GM18526 (cell line): Measurements from ENCODE around the gene PNCK.

ENCODE experiments used
- POLR2A ChIP-seq: IDR thresholded peaks from 3 replicates; pipeline ENCODE4 v1.6.1; 2011; ENCODE audit not compliant: insufficient read length; ENCODE audit errors: extremely low read depth

The PNCK gene

DNA sequence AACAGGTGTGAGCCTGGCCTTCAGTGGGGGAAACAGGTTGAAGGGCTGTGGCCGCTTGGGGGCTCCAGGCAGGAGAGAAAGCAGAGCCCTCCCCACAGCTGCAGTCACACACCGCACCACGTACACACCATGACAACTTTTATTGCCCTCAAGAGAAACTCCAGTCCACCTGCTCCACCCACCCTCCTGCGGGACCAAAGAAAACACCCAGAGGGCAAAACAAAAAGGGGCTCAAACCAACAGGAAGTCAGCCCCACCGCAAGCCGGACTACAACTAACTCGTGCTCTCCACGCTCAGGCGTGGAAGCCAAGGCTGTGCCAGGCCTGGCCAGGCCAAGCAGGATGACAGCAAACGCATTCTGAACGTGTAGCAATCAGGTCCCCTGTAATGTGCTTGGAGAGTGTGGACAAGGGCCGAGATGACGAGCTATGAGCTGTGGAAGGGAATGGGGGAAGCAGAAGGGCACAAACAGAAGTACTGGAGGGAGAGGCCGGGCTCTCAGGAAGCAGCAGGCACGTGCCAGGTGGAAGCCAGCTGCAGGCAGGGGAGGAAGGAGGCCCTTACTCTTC, 26.8 kb upstream of the PNCK start:
- TF ChIP-seq POLR2A, result no peak

GRCh38 chrX:153697924-153698865, 24.6 kb upstream of the PNCK start:
- no peak for TF ChIP-seq POLR2A

- TF ChIP-seq POLR2A, result no peak
These were observed 22.5 kb upstream of the PNCK start for GRCh38 chrX:153696100-153696499.

- no peak for TF ChIP-seq POLR2A
These were observed 21.2 kb upstream of the PNCK start for GRCh38 chrX:153694687-153695270.

DNA sequence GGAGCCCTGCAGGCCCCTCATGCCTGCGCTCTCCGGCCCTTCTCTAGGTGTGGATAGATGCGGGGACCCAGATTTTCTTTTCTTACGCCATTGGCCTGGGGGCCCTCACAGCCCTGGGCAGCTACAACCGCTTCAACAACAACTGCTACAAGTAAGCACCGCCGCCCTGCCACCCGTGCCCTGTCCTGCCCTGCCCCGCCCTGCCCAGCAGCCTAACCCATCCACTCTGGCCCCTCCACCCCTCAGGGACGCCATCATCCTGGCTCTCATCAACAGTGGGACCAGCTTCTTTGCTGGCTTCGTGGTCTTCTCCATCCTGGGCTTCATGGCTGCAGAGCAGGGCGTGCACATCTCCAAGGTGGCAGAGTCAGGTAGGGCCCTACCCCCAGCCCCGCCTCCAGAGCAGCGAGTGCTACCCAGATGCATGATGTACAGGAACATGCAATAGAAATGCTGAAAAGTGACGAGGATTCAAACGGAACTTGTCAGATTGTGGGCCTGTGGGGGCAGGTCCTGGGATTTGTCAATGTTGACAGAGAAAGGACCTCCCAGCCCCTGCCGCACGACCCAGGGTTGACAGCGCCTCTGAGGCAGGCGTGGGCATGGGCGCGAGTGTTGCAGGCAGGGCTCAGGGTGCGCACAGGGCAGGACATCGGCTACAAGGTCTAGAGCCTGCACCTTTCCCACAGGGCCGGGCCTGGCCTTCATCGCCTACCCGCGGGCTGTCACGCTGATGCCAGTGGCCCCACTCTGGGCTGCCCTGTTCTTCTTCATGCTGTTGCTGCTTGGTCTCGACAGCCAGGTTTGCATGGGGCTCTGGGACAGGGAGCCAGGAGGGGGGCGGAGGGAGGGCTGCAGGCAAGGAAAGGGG, 19.8 kb upstream of the PNCK start:
- TF ChIP-seq POLR2A, result no peak

DNA sequence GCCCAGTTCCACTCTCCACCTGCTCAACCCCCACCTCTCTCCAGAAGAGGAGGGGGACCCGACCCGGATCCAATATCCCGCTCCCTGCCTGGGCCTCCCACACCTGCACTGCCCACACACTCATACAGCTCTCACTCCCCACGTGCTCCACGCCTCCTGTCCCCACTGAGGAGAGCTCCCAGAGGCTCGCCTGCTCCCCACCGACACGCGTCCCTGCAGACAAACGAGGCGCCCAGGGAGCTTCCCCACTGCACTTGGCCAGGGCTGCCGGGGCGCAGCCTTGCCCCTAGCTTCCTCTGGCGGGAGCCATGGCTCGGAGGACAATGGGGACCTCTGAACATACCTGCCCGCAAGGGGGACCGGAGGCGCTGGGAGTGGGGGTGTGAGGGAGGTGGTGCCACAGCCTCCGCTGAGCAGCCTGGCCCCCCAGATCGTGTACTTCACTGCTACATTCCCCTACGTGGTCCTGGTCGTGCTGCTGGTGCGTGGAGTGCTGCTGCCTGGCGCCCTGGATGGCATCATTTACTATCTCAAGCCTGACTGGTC, 19.1 kb upstream of the PNCK start:
- no peak for TF ChIP-seq POLR2A

GRCh38 chrX:153692003-153692402, 18.4 kb upstream of the PNCK start:
- no peak for TF ChIP-seq POLR2A

- no peak for TF ChIP-seq POLR2A
These were observed 16.9 kb upstream of the PNCK start for GRCh38 chrX:153690466-153690865.

- no peak for TF ChIP-seq POLR2A
These were observed 16.2 kb upstream of the PNCK start for GRCh38 chrX:153689654-153690465.

- TF ChIP-seq POLR2A, result no peak
These were observed 15.4 kb upstream of the PNCK start for GRCh38 chrX:153688911-153689590.

DNA sequence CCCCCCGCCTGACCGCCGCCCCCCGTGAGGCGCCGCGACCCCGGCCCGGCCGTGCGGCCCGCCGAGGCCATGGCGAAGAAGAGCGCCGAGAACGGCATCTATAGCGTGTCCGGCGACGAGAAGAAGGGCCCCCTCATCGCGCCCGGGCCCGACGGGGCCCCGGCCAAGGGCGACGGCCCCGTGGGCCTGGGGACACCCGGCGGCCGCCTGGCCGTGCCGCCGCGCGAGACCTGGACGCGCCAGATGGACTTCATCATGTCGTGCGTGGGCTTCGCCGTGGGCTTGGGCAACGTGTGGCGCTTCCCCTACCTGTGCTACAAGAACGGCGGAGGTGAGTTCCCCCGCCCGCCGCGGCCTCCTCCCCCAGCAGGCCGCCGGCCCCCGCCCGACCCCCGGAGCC, 14.9 kb upstream of the PNCK start:
- TF ChIP-seq POLR2A, result no peak

DNA sequence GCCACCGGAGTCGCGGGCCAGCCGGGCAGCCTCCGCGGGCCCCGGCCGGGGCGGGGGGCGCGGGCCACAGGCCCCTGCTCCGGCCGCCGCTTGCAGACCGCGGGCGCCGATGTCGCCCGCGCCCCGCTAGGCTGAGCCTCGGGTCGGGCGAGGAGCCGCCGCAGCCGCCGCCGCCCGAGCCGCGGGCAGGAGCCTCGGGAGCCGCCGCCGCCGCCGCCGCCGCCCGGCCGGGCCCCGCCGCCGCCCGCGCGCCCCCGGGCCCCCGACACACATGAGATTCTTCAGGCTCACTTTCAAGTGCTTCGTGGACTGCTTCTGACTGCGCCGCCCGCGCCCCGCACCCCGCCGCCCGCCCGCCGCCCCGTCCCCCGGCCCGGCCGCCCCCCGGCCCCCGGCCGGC, 14.5 kb upstream of the PNCK start:
- no peak for TF ChIP-seq POLR2A
